Measurements from ENCODE around the gene PLOD3. TPM values are rescaled to one million over a fixed set of nuclear protein-coding genes. Genes with fewer than 3 reads are reported as not detected.
A peak's percentile ranks its signal among the peaks of the same experiment; 100 is the strongest.

Gene PLOD3
- total and polyA plus RNA-seq, 9 of the 15 experiments (the other 6 are each of a cell fraction or from before 2014, with no cell fraction given) = 2.8 to 101 (median 30.9) TPM

DNA sequence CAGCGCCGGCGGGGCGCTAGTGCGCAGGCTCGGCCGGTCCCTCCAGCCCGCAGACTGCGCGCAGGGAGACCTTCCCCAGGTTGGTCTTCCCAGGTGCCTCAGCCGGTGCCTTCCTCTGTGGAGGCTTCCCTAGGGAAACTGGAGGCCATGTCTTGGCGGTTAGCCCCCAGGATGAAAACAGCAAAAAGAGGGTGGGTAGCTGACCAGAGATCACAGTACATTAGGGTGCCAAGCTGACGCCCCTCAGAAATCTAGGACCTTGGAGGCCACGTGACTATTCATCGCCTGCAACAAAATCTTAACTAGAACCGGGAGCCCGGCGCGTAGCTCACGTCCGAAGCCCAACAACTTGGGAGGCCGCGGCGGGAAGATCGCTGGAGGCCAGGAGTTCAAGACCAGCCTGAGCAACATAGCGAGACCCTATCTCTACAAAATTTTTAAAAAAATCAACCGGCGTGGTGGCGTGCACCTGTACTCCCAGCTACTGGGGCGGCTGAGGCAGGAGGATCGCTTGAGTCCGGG lies 27.8 kb upstream of the PLOD3 start (continued):
- TF ChIP-seq, protein P1, sequence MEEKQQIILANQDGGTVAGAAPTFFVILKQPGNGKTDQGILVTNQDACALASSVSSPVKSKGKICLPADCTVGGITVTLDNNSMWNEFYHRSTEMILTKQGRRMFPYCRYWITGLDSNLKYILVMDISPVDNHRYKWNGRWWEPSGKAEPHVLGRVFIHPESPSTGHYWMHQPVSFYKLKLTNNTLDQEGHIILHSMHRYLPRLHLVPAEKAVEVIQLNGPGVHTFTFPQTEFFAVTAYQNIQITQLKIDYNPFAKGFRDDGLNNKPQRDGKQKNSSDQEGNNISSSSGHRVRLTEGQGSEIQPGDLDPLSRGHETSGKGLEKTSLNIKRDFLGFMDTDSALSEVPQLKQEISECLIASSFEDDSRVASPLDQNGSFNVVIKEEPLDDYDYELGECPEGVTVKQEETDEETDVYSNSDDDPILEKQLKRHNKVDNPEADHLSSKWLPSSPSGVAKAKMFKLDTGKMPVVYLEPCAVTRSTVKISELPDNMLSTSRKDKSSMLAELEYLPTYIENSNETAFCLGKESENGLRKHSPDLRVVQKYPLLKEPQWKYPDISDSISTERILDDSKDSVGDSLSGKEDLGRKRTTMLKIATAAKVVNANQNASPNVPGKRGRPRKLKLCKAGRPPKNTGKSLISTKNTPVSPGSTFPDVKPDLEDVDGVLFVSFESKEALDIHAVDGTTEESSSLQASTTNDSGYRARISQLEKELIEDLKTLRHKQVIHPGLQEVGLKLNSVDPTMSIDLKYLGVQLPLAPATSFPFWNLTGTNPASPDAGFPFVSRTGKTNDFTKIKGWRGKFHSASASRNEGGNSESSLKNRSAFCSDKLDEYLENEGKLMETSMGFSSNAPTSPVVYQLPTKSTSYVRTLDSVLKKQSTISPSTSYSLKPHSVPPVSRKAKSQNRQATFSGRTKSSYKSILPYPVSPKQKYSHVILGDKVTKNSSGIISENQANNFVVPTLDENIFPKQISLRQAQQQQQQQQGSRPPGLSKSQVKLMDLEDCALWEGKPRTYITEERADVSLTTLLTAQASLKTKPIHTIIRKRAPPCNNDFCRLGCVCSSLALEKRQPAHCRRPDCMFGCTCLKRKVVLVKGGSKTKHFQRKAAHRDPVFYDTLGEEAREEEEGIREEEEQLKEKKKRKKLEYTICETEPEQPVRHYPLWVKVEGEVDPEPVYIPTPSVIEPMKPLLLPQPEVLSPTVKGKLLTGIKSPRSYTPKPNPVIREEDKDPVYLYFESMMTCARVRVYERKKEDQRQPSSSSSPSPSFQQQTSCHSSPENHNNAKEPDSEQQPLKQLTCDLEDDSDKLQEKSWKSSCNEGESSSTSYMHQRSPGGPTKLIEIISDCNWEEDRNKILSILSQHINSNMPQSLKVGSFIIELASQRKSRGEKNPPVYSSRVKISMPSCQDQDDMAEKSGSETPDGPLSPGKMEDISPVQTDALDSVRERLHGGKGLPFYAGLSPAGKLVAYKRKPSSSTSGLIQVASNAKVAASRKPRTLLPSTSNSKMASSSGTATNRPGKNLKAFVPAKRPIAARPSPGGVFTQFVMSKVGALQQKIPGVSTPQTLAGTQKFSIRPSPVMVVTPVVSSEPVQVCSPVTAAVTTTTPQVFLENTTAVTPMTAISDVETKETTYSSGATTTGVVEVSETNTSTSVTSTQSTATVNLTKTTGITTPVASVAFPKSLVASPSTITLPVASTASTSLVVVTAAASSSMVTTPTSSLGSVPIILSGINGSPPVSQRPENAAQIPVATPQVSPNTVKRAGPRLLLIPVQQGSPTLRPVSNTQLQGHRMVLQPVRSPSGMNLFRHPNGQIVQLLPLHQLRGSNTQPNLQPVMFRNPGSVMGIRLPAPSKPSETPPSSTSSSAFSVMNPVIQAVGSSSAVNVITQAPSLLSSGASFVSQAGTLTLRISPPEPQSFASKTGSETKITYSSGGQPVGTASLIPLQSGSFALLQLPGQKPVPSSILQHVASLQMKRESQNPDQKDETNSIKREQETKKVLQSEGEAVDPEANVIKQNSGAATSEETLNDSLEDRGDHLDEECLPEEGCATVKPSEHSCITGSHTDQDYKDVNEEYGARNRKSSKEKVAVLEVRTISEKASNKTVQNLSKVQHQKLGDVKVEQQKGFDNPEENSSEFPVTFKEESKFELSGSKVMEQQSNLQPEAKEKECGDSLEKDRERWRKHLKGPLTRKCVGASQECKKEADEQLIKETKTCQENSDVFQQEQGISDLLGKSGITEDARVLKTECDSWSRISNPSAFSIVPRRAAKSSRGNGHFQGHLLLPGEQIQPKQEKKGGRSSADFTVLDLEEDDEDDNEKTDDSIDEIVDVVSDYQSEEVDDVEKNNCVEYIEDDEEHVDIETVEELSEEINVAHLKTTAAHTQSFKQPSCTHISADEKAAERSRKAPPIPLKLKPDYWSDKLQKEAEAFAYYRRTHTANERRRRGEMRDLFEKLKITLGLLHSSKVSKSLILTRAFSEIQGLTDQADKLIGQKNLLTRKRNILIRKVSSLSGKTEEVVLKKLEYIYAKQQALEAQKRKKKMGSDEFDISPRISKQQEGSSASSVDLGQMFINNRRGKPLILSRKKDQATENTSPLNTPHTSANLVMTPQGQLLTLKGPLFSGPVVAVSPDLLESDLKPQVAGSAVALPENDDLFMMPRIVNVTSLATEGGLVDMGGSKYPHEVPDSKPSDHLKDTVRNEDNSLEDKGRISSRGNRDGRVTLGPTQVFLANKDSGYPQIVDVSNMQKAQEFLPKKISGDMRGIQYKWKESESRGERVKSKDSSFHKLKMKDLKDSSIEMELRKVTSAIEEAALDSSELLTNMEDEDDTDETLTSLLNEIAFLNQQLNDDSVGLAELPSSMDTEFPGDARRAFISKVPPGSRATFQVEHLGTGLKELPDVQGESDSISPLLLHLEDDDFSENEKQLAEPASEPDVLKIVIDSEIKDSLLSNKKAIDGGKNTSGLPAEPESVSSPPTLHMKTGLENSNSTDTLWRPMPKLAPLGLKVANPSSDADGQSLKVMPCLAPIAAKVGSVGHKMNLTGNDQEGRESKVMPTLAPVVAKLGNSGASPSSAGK (IDR thresholded peaks at IDR 0.05) = peak; percentile 29; the same call in 1 of the 2 replicates
- no peak for TF ChIP-seq ZNF407 (IDR thresholded peaks at IDR 0.05; ENCODE audit: low read depth)
- TF ChIP-seq HDGF (IDR thresholded peaks at IDR 0.05) = 0 out of 2 replicates have a peak, but pooled peaks have one; percentile 6
- peak; percentile 53 for TF ChIP-seq KDM5B (IDR thresholded peaks at IDR 0.05; ENCODE audit: insufficient replicate concordance, low read depth, low read length)
- peak; percentile 84 for TF ChIP-seq GABPA (tag; conservative IDR thresholded peaks at IDR 0.05; ENCODE audit: low read depth)
- peak; percentile 9; the same call in 1 of the 2 replicates for TF ChIP-seq ZBED1 (IDR thresholded peaks at IDR 0.05)
- 0 out of 2 replicates have a peak, but pooled peaks have one; percentile 20 for TF ChIP-seq PTBP1 (IDR thresholded peaks at IDR 0.05; ENCODE audit: low read depth, low read length)
- TF ChIP-seq ARID2 (IDR thresholded peaks at IDR 0.05) = no peak
- no peak for TF ChIP-seq FOS (IDR thresholded peaks at IDR 0.05; ENCODE audit: extremely low read depth, insufficient read length)

Measured in K562 (cell line).